GM19099 (cell line): ENCODE measurements around the gene CTIF.

Experiments
- POLR2A ChIP-seq: IDR thresholded peaks from 3 replicates; pipeline ENCODE4 v1.6.1; 2011; ENCODE audit warnings: low read depth; ENCODE audit not compliant: insufficient read length; ENCODE audit errors: extremely low read depth

Gene CTIF

GRCh38 chr18:48706731-48707130, 167.9 kb downstream of the CTIF start:
- no peak for TF ChIP-seq POLR2A

GRCh38 chr18:48707636-48708296, 168.9 kb downstream of the CTIF start:
- no peak for TF ChIP-seq POLR2A

DNA sequence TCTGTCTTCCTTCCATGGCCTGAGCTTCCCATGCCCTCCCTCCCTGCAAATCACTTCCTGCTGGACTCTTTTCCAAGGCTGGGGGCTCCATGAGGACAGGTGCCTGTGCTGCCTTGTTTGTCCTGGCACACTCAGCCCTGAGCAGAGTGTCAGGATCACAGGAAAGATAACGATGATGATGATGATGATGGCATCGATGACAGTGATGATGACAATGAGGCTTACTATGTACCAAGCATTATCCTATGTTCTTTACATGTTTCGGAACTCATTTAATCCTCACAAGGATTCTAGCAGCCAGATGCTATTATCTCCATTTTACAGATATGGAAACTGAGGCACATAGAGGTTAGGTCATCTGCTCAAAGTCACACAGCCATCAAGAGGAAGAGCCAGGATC, 170.0 kb downstream of the CTIF start:
- TF ChIP-seq POLR2A = no peak

- TF ChIP-seq POLR2A = no peak
These were observed 170.7 kb downstream of the CTIF start for GRCh38 chr18:48709371-48710062.

GRCh38 chr18:48711651-48712486, 173.0 kb downstream of the CTIF start:
- TF ChIP-seq POLR2A = no peak

GRCh38 chr18:48713309-48713708, 174.5 kb downstream of the CTIF start:
- TF ChIP-seq POLR2A = no peak

- no peak for TF ChIP-seq POLR2A
These were observed 176.0 kb downstream of the CTIF start for GRCh38 chr18:48714873-48715272.

- TF ChIP-seq POLR2A = no peak
These were observed 177.0 kb downstream of the CTIF start for GRCh38 chr18:48715711-48716361.

- no peak for TF ChIP-seq POLR2A
These were observed 179.6 kb downstream of the CTIF start for GRCh38 chr18:48718251-48718959.

DNA sequence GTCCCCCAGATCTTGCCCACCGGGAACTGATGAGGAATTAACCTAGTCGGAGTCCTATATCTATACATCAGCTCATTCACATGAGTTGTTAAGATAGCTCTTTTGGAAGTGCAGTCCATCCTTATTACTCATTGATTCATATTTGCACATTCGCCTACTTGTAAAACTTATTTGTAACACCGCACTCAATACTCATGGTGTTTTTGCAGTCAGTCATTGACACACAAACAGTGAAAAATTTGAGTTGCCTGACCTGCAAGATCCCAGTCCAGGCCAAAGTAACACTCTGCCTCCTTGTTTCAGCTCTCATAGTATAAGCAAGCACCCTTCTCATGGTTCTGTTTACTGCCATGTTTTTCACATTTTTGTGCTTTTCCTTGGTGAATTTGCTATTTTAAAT, 180.6 kb downstream of the CTIF start:
- no peak for TF ChIP-seq POLR2A

DNA sequence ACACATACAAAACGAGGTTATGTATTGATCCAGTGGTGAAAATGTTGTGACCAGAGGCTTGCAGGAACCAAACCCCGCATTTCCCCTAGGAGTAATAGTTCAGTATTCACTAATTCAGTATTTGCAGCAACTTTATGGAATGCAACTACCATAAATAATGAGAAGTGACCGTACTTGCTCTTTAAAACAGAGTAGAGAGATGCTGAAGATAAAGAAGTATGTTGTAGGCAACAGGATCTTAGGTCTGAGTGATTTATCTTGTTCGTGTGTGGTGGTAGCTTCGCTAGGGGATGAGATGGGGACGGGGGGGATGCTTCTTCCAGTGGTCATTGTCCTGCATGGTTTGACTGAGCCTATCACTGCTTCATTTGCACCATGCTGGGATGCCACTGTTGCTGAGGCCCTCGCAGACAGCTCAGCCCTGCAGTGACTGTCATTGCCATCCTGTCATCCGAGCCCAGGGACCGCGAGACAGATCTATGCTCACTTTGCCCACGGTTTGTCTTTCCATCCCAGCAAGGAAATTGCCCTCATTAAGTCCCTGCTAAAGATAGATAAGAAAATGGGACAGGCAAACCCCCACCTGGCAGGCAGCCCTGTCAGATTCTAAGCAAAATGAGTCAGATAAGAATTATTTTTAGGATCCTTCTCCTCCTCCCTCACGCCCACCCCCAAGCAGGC, 181.3 kb downstream of the CTIF start:
- no peak for TF ChIP-seq POLR2A

- no peak for TF ChIP-seq POLR2A
These were observed 181.8 kb downstream of the CTIF start for GRCh38 chr18:48720655-48721025.

- no peak for TF ChIP-seq POLR2A
These were observed 182.5 kb downstream of the CTIF start for GRCh38 chr18:48721312-48721711.

- TF ChIP-seq POLR2A = no peak
These were observed 184.2 kb downstream of the CTIF start for GRCh38 chr18:48723016-48723415.
